CD14-positive monocyte (primary cell): ENCODE data around the gene JAML. TPM values are rescaled to one million over a fixed set of nuclear protein-coding genes. Genes with fewer than 3 reads are reported as not detected.

Source experiments
- DNase-seq, 3 donors: peaks; one replicate each; pipeline ENCODE4 v3.0.0-alpha.2; 2011 to 2022
- H2AFZ ChIP-seq: 2 replicates; pipeline ENCODE4 v1.6.0; 2012; ENCODE audit warnings: mild to moderate bottlenecking, low read depth, low read length, inconsistent platforms; ENCODE audit not compliant: insufficient read depth, poor library complexity, severe bottlenecking
- H3K27ac ChIP-seq, 2 donors: 1 replicate in 1 of 2; 2 replicates in 1 of 2; pipeline ENCODE4 v1.5.1; 2012 to 2013; ENCODE audit warnings: low read length in 2 of 2, control low read depth in 1 of 2, inconsistent platforms in 1 of 2, low read depth in 1 of 2, mild to moderate bottlenecking in 1 of 2
- H3K27me3 ChIP-seq, 2 donors: one replicate each; pipeline versions ENCODE4 v1.6.0 to v1.6.1; 2011 to 2013; ENCODE audit warnings: low read length in 2 of 2; ENCODE audit not compliant: control insufficient read depth in 2 of 2, insufficient read depth in 2 of 2
- H3K36me3 ChIP-seq, 2 donors: replicated peaks in 1 of 2; 1 replicate in 1 of 2; 2 replicates in 1 of 2; pipeline versions ENCODE4 v1.5.1 to v1.6.1; 2012 to 2013; ENCODE audit warnings: low read length in 2 of 2, control low read depth in 1 of 2, inconsistent platforms in 1 of 2, mild to moderate bottlenecking in 1 of 2; ENCODE audit not compliant: insufficient read depth in 2 of 2, control insufficient read depth in 1 of 2
- H3K4me1 ChIP-seq, 2 donors: 1 replicate in 1 of 2; 2 replicates in 1 of 2; pipeline versions ENCODE4 v1.5.1 to v1.6.1; 2012 to 2013; ENCODE audit warnings: low read length in 2 of 2, control low read depth in 1 of 2, inconsistent platforms in 1 of 2, mild to moderate bottlenecking in 1 of 2, moderate library complexity in 1 of 2; ENCODE audit not compliant: insufficient read depth in 2 of 2, control insufficient read depth in 1 of 2
- H3K4me2 ChIP-seq: replicated peaks from 2 replicates; pipeline ENCODE3; 2012; ENCODE audit warnings: low read length, moderate library complexity, mild to moderate bottlenecking; ENCODE audit not compliant: poor library complexity, severe bottlenecking; ENCODE audit errors: extremely low read depth
- H3K4me3 ChIP-seq, 3 experiments: fragments of 200-600 bp in 1 of 3; sonication (generic) in 1 of 3; replicated peaks in 1 of 3; 1 replicate in 2 of 3; 2 replicates in 1 of 3; pipeline ENCODE4 v1.5.1; 2011 to 2013; ENCODE audit warnings: low read length in 3 of 3, mild to moderate bottlenecking in 3 of 3, control low read depth in 2 of 3, low read depth in 2 of 3, inconsistent platforms in 1 of 3, moderate library complexity in 1 of 3
- H3K79me2 ChIP-seq: 2 replicates; pipeline ENCODE4 v1.6.0; 2012; ENCODE audit warnings: mild to moderate bottlenecking, control low read depth, inconsistent platforms, low read length, moderate library complexity; ENCODE audit not compliant: insufficient read depth
- H3K9ac ChIP-seq: 2 replicates; pipeline ENCODE4 v1.6.0; 2017; ENCODE audit warnings: low read length, mild to moderate bottlenecking; ENCODE audit not compliant: insufficient read depth, poor library complexity, severe bottlenecking
- H3K9me3 ChIP-seq, 2 donors: replicated peaks in 1 of 2; 1 replicate in 1 of 2; 2 replicates in 1 of 2; pipeline versions ENCODE4 v1.5.1 to v1.6.1; 2012 to 2013; ENCODE audit warnings: low read length in 2 of 2, control low read depth in 1 of 2; ENCODE audit not compliant: control insufficient read depth in 1 of 2, insufficient read depth in 1 of 2
- H4K20me1 ChIP-seq: 2 replicates; pipeline ENCODE4 v1.6.0; 2012; ENCODE audit warnings: mild to moderate bottlenecking, low read length, control low read depth, moderate library complexity; ENCODE audit not compliant: insufficient read depth
- H3K27ac Mint-ChIP-seq, 7 donors: one replicate each; pipeline ENCODE4 v1.8.0; 2020; ENCODE audit warnings: mild to moderate bottlenecking in 7 of 7, mixed read lengths in 7 of 7, moderate library complexity in 6 of 7, inconsistent platforms in 2 of 7
- H3K27me3 Mint-ChIP-seq, 3 donors: one replicate each; pipeline ENCODE4 v1.8.0; 2021 to 2022; ENCODE audit warnings: low read depth in 3 of 3, mild to moderate bottlenecking in 3 of 3, mixed read lengths in 3 of 3, moderate library complexity in 3 of 3, inconsistent platforms in 1 of 3
- H3K36me3 Mint-ChIP-seq, 2 donors: one replicate each; pipeline ENCODE4 v1.8.0; 2020; ENCODE audit warnings: mixed read lengths in 2 of 2, inconsistent platforms in 1 of 2, mild to moderate bottlenecking in 1 of 2
- H3K4me1 Mint-ChIP-seq: one replicate; pipeline ENCODE4 v1.8.0; 2020; ENCODE audit warnings: mild to moderate bottlenecking, mixed read lengths
- H3K4me3 Mint-ChIP-seq, 2 donors: one replicate each; pipeline ENCODE4 v1.8.0; 2020; ENCODE audit warnings: mild to moderate bottlenecking in 2 of 2, mixed read lengths in 2 of 2, moderate library complexity in 1 of 2
- H3K9me3 Mint-ChIP-seq, 7 donors: one replicate each; pipeline ENCODE4 v1.8.0; 2020 to 2022; ENCODE audit warnings: mixed read lengths in 7 of 7, mild to moderate bottlenecking in 6 of 7, moderate library complexity in 6 of 7, inconsistent platforms in 2 of 7
- WGBS: methylation state at CpG from one replicate; pipeline ENCODE4 v1.1.5; 2013; ENCODE audit warnings: missing lambda C conversion rate; ENCODE audit not compliant: insufficient coverage; 5-methylcytosine and 5-hydroxymethylcytosine counted together
- intact Hi-C, 2 donors: fragments of 100-400 bp; cut with micrococcal nuclease; formaldehyde crosslinking; loops; one replicate each; pipeline versions ENCODE4 v1.15.0 to v1.15.1; 2023
- polyA plus RNA-seq, 3 donors: library from polyadenylated mRNA; depleted of rRNA in 1 of 3; unstranded in 2 of 3; stranded (reverse) in 1 of 3; fragments of 300-500 nt in 2 of 3; fragments of >200 nt in 1 of 3; fragmentation: Illumina TruSeq in 2 of 3; gene quantifications; 1 replicate in 2 of 3; 2 replicates in 1 of 3; pipeline ENCODE4 v1.2.3, GENCODE V29; 2012 to 2021
- TF ChIP-seq, protein P1 (sequence below): fragments of 200-600 bp; IDR thresholded peaks from one replicate; pipeline ENCODE4 v1.8.0; 2022; ENCODE audit warnings: antibody characterized with exemption, mild to moderate bottlenecking

Gene JAML
- polyA plus RNA-seq, 3 donors = 316 to 968 (median 748) TPM

- H3K27me3 Mint-ChIP-seq = peaks cover 0 to 9% (median 3%) of the 10 kb centered on the region in 3 donors
- H3K9ac ChIP-seq = no peak overlapping the region
- peaks cover 16% of the 10 kb centered on the region in 2 donors for H3K4me1 ChIP-seq
- H3K9me3 Mint-ChIP-seq = peaks cover 0 to 13% (median 3%) of the 10 kb centered on the region in 7 donors
- peaks cover 0 to 4% of the 10 kb centered on the region in 2 donors for H3K9me3 ChIP-seq
- no peak overlapping the region for H3K4me3 Mint-ChIP-seq
- peaks cover 57 to 61% of the 10 kb centered on the region in 2 donors for H3K36me3 Mint-ChIP-seq
- H3K36me3 ChIP-seq = peaks cover 5 to 49% of the 10 kb centered on the region in 2 donors
- DNase-seq = no peak
- H3K4me2 ChIP-seq = no peak overlapping the region
- H3K4me1 Mint-ChIP-seq = peaks cover 26% of the 10 kb centered on the region
- no peak overlapping the region for H3K27ac Mint-ChIP-seq
- H4K20me1 ChIP-seq = no peaks in the 10 kb centered on the region
- WGBS = no CpG with 5 or more reads among the region's 1 CpG
- no peaks in the 10 kb centered on the region for H3K27me3 ChIP-seq
- intact Hi-C loops = no loop called here
- TF ChIP-seq, protein P1, sequence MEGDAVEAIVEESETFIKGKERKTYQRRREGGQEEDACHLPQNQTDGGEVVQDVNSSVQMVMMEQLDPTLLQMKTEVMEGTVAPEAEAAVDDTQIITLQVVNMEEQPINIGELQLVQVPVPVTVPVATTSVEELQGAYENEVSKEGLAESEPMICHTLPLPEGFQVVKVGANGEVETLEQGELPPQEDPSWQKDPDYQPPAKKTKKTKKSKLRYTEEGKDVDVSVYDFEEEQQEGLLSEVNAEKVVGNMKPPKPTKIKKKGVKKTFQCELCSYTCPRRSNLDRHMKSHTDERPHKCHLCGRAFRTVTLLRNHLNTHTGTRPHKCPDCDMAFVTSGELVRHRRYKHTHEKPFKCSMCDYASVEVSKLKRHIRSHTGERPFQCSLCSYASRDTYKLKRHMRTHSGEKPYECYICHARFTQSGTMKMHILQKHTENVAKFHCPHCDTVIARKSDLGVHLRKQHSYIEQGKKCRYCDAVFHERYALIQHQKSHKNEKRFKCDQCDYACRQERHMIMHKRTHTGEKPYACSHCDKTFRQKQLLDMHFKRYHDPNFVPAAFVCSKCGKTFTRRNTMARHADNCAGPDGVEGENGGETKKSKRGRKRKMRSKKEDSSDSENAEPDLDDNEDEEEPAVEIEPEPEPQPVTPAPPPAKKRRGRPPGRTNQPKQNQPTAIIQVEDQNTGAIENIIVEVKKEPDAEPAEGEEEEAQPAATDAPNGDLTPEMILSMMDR = no peak
- H2AFZ ChIP-seq = no peak overlapping the region
- H3K79me2 ChIP-seq = no peaks in the 10 kb centered on the region
- no peak overlapping the region for H3K4me3 ChIP-seq
- H3K27ac ChIP-seq = no peak overlapping the region
Observed at GRCh38 chr11:118258410-118258809, 33.6 kb upstream of the JAML start.

- intact Hi-C loops = loop anchor here in 1 of 2 donors (5.0 kb wide), 2 partner anchors 40 kb away; no protein-coding TSS in a partner anchor
- Histone ChIP-seq H3K36me3 (peaks cover 3 to 13% of the 10 kb centered on the region in 2 donors), H4K20me1 (no peaks in the 10 kb centered on the region), H3K27ac (peak overlapping the region; percentile 94 to 99), H3K4me2 (peak overlapping the region; percentile 89), H3K27me3 (no peaks in the 10 kb centered on the region), H3K4me3 (peak overlapping the region; percentile 84 to 99 (median 98)), H3K9ac (peak overlapping the region; percentile 89), H3K4me1 (peaks cover 16 to 38% of the 10 kb centered on the region in 2 donors), H3K79me2 (peaks cover 23% of the 10 kb centered on the region), H3K9me3 (no peaks in the 10 kb centered on the region), H2AFZ (peak overlapping the region; percentile 98)
- H3K27ac Mint-ChIP-seq = peak overlapping the region; percentile 95 to 98 (median 98)
- peaks cover 0 to 5% (median 0%) of the 10 kb centered on the region in 7 donors for H3K9me3 Mint-ChIP-seq
- H3K27me3 Mint-ChIP-seq = peaks cover 0 to under 1% (median 0%) of the 10 kb centered on the region in 3 donors
- DNase-seq = peak in 2 of 3 donors; percentile 49 to 52
- TF ChIP-seq, protein P1 = no peak
- H3K4me3 Mint-ChIP-seq = peak overlapping the region; percentile 97 to 100
- WGBS = 0% methylated on average over 1 of the region's 3 CpGs
- peaks cover 25 to 28% of the 10 kb centered on the region in 2 donors for H3K36me3 Mint-ChIP-seq
- peaks cover 22% of the 10 kb centered on the region for H3K4me1 Mint-ChIP-seq
Observed at GRCh38 chr11:118252688-118253087, 27.9 kb upstream of the JAML start.
